Smooth muscle cell (in vitro differentiated cells): ENCODE results near the gene ABHD1. TPM values are rescaled to one million over a fixed set of nuclear protein-coding genes. Genes with fewer than 3 reads are reported as not detected.

Source experiments
- DNase-seq: peaks from one replicate; lab custom pipeline; 2025; ENCODE audit not compliant: unreplicated experiment; lab: John Stamatoyannopoulos, UW
- H2AFZ ChIP-seq: fragments of 200-600 bp; sonication (generic); 2 replicates; pipeline ENCODE4 v1.6.0; 2016; ENCODE audit warnings: antibody characterized with exemption, low read depth, mild to moderate bottlenecking
- H3F3A ChIP-seq: fragments of 200-600 bp; sonication (generic); 2 replicates; pipeline ENCODE4 v1.6.0; 2017; ENCODE audit warnings: antibody characterized with exemption, low read depth
- H3K27ac ChIP-seq: fragments of 200-600 bp; sonication (generic); 2 replicates; pipeline ENCODE4 v1.5.1; 2016; ENCODE audit warnings: low read depth, mild to moderate bottlenecking
- H3K27me3 ChIP-seq: fragments of 200-600 bp; sonication (generic); 2 replicates; pipeline ENCODE4 v1.6.1; 2016; ENCODE audit warnings: low read depth, mild to moderate bottlenecking
- H3K36me3 ChIP-seq: fragments of 200-600 bp; sonication (generic); 2 replicates; pipeline ENCODE4 v1.5.1; 2016; ENCODE audit warnings: low read depth
- H3K4me1 ChIP-seq: fragments of 200-600 bp; sonication (generic); 2 replicates; pipeline ENCODE4 v1.5.1; 2016; ENCODE audit warnings: low read depth
- H3K4me2 ChIP-seq: fragments of 200-600 bp; sonication (generic); 2 replicates; pipeline ENCODE4 v1.6.0; 2016; ENCODE audit warnings: mild to moderate bottlenecking
- H3K4me3 ChIP-seq: fragments of 200-600 bp; sonication (generic); 2 replicates; pipeline ENCODE4 v1.5.1; 2016; ENCODE audit warnings: mild to moderate bottlenecking
- H3K79me2 ChIP-seq: fragments of 200-600 bp; sonication (generic); 2 replicates; pipeline ENCODE4 v1.6.0; 2016; ENCODE audit warnings: low read depth, mild to moderate bottlenecking
- H3K9ac ChIP-seq: fragments of 200-600 bp; sonication (generic); 2 replicates; pipeline ENCODE4 v1.6.0; 2016; ENCODE audit warnings: low read depth
- H3K9me3 ChIP-seq: fragments of 200-600 bp; sonication (generic); replicated peaks from 2 replicates; pipeline ENCODE4 v1.5.1; 2016; ENCODE audit warnings: low read depth
- H4K20me1 ChIP-seq: fragments of 200-600 bp; sonication (generic); 2 replicates; pipeline ENCODE4 v1.6.0; 2016; ENCODE audit warnings: low read depth
- WGBS: methylation state at CpG from one replicate; pipeline ENCODE4 v1.1.7; 2016; ENCODE audit warnings: low lambda C conversion rate; 5-methylcytosine and 5-hydroxymethylcytosine counted together
- polyA plus RNA-seq: library from polyadenylated mRNA; unstranded; fragments of >200 nt; fragmentation: Nextera tagmentation; extraction: Ambion mirVana; gene quantifications from 2 replicates; pipeline ENCODE4 v1.2.1, GENCODE V29; 2016
- total RNA-seq: library from RNA; depleted of rRNA; stranded (reverse); fragments of >200 nt; gene quantifications from 2 replicates; pipeline ENCODE4 v1.2.3, GENCODE V29; 2014
- TF ChIP-seq, protein P1 (sequence below): fragments of 200-600 bp; sonication (generic); IDR thresholded peaks from 2 replicates; pipeline ENCODE4 v1.5.1; 2017; ENCODE audit warnings: borderline replicate concordance, mild to moderate bottlenecking, antibody characterized with exemption; ENCODE audit not compliant: insufficient read depth, poor library complexity, severe bottlenecking

The ABHD1 gene
- total and polyA plus RNA-seq, 2 experiments from 2014 or later: not detected

DNA sequence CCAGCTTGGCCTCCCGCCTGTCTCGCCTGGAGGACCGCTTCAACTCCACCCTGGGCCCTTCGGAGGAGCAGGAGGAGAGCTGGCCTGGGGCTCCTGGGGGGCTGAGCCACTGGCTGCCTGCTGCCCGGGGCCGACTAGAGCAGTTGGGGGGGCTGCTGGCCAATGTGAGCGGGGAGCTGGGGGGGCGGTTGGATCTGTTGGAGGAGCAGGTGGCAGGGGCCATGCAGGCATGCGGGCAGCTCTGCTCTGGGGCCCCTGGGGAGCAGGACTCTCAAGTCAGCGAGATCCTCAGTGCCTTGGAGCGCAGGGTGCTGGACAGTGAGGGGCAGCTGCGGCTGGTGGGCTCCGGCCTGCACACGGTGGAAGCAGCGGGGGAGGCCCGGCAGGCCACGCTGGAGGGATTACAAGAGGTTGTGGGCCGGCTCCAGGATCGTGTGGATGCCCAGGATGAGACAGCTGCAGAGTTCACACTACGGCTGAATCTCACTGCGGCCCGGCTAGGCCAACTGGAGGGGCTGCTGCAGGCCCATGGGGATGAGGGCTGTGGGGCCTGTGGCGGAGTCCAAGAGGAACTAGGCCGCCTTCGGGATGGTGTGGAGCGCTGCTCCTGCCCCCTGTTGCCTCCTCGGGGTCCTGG lies 40.7 kb upstream of the ABHD1 start:
- DNase-seq: no peak
- H3F3A ChIP-seq: peaks cover 22% of the 10 kb centered on the region
- H3K79me2 ChIP-seq: peaks cover 23% of the 10 kb centered on the region
- no peaks in the 10 kb centered on the region for H3K9me3 ChIP-seq
- H3K36me3 ChIP-seq: no peaks in the 10 kb centered on the region
- peaks cover 22% of the 10 kb centered on the region for H3K4me1 ChIP-seq
- no peak overlapping the region for H2AFZ ChIP-seq
- H3K4me3 ChIP-seq: no peak overlapping the region
- no peak overlapping the region for H3K27ac ChIP-seq
- H4K20me1 ChIP-seq: peaks cover 33% of the 10 kb centered on the region
- 90% methylated on average over 26 of the region's 27 CpGs for WGBS
- no peak overlapping the region for H3K9ac ChIP-seq
- no peak overlapping the region for H3K4me2 ChIP-seq
- TF ChIP-seq, protein P1, sequence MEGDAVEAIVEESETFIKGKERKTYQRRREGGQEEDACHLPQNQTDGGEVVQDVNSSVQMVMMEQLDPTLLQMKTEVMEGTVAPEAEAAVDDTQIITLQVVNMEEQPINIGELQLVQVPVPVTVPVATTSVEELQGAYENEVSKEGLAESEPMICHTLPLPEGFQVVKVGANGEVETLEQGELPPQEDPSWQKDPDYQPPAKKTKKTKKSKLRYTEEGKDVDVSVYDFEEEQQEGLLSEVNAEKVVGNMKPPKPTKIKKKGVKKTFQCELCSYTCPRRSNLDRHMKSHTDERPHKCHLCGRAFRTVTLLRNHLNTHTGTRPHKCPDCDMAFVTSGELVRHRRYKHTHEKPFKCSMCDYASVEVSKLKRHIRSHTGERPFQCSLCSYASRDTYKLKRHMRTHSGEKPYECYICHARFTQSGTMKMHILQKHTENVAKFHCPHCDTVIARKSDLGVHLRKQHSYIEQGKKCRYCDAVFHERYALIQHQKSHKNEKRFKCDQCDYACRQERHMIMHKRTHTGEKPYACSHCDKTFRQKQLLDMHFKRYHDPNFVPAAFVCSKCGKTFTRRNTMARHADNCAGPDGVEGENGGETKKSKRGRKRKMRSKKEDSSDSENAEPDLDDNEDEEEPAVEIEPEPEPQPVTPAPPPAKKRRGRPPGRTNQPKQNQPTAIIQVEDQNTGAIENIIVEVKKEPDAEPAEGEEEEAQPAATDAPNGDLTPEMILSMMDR: no peak
- H3K27me3 ChIP-seq: no peaks in the 10 kb centered on the region

DNA sequence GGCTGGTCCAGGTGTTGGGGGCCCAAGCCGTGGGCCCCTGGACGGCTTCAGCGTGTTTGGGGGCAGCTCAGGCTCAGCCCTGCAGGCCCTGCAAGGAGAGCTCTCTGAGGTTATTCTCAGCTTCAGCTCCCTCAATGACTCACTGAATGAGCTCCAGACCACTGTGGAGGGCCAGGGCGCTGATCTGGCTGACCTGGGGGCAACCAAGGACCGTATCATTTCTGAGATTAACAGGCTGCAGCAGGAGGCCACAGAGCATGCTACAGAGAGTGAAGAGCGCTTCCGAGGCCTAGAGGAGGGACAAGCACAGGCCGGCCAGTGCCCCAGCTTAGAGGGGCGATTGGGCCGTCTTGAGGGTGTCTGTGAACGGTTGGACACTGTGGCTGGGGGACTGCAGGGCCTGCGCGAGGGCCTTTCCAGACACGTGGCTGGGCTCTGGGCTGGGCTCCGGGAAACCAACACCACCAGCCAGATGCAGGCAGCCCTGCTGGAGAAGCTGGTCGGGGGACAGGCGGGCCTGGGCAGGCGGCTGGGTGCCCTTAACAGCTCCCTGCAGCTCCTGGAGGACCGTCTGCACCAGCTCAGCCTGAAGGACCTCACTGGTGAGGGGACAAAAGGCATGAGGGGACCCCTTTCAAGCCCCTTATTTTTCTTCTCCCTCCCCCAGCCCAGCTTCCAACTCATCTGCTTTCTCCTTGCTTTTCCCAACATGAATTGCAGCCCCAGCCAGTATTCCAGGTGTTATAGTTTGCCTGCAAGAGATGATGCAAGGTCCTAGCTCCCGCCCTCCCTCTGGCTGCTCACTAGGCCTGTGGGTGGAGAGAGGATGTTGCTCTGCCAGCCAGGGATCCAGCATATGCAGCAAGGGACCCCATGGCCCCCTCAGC lies 40.0 kb upstream of the ABHD1 start:
- H3K27me3 ChIP-seq: no peaks in the 10 kb centered on the region
- no peak overlapping the region for H3K4me2 ChIP-seq
- no peak overlapping the region for H3K27ac ChIP-seq
- H3K9me3 ChIP-seq: no peaks in the 10 kb centered on the region
- 80% methylated on average over 20 of the region's 20 CpGs for WGBS
- no peak overlapping the region for H3K9ac ChIP-seq
- H4K20me1 ChIP-seq: peaks cover 33% of the 10 kb centered on the region
- H3K4me1 ChIP-seq: peaks cover 18% of the 10 kb centered on the region
- TF ChIP-seq, protein P1: no peak
- H3F3A ChIP-seq: peaks cover 21% of the 10 kb centered on the region
- no peak overlapping the region for H2AFZ ChIP-seq
- no peaks in the 10 kb centered on the region for H3K36me3 ChIP-seq
- no peak for DNase-seq
- no peak overlapping the region for H3K4me3 ChIP-seq
- H3K79me2 ChIP-seq: peaks cover 20% of the 10 kb centered on the region

DNA sequence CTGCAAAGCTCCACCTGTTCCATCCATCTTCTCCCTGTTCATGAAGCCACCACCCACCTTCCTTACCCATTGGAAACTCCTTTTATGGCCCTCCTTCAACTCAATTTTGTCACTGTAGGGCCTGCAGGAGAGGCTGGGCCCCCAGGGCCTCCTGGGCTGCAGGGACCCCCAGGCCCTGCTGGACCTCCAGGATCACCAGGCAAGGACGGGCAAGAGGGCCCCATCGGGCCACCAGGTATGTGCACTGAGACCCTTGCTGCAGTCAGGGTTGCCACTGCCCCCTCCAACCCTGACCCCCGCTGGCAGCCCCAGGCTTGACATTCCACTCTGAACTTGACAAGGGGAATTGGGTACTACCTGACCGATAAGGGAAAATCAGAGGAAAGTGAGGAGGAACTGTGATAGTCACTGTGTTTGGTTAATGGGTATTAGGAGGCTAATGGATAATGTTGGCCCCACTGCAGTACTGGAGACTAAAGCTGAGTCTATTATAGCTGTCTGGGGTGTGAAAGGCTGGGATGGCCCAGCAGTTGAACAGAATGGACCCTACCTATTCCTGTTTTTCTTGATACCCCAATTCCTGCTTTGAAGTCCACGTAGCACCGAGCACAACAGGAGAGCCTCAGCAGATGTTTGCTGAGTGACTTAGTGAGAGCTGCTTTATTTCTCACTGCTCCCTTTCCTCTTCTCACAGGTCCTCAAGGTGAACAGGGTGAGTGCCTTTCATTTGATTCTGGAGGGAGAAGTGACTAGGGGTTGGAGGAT lies 39.1 kb upstream of the ABHD1 start:
- WGBS: 76% methylated on average over 6 of the region's 6 CpGs

More for the DNA sequence above, 39.1 kb upstream of the ABHD1 start:
- Histone ChIP-seq H3K9ac (no peak overlapping the region), H3K4me3 (no peak overlapping the region), H3K9me3 (no peaks in the 10 kb centered on the region), H3K27ac (no peak overlapping the region), H3F3A (peaks cover 21% of the 10 kb centered on the region), H2AFZ (no peak overlapping the region), H3K79me2 (peaks cover 12% of the 10 kb centered on the region), H3K4me1 (peaks cover 18% of the 10 kb centered on the region), H3K4me2 (peak overlapping the region; percentile 99), H3K27me3 (no peaks in the 10 kb centered on the region), H3K36me3 (no peaks in the 10 kb centered on the region), H4K20me1 (peaks cover 33% of the 10 kb centered on the region)
- no peak for DNase-seq
- TF ChIP-seq, protein P1: no peak
